Aorta (tissue), 5 donors: ENCODE measurements around the gene TESK1. TPM values are rescaled to one million over a fixed set of nuclear protein-coding genes. Genes with fewer than 3 reads are reported as not detected.
A peak's percentile ranks its signal among the peaks of the same experiment; 100 is the strongest.

Experiments
- ATAC-seq: fragments of 200-7000 bp; cut with Tn5 transposase; one replicate; pipeline ENCODE4 v1.9.1; 2022; ENCODE audit warnings: moderate library complexity; ENCODE audit not compliant: low FRiP score
- DNase-seq, 2 donors: peaks; one replicate each; pipeline ENCODE4 v3.0.0-alpha.2; 2020
- H3K27ac ChIP-seq, 2 donors: one replicate each; pipeline ENCODE4 v1.5.1; 2013; ENCODE audit warnings: low read length in 2 of 2, mild to moderate bottlenecking in 2 of 2, moderate library complexity in 2 of 2, control low read depth in 1 of 2, inconsistent platforms in 1 of 2, low read depth in 1 of 2
- H3K27me3 ChIP-seq, 2 donors: one replicate each; pipeline ENCODE4 v1.6.1; 2013; ENCODE audit warnings: control low read depth in 1 of 2, low read length in 1 of 2, mild to moderate bottlenecking in 1 of 2, moderate library complexity in 1 of 2; ENCODE audit not compliant: insufficient read depth in 2 of 2, control insufficient read depth in 1 of 2
- H3K36me3 ChIP-seq, 2 donors: one replicate each; pipeline ENCODE4 v1.6.1; 2013; ENCODE audit warnings: control low read depth in 1 of 2, low read length in 1 of 2, mild to moderate bottlenecking in 1 of 2; ENCODE audit not compliant: insufficient read depth in 2 of 2, control insufficient read depth in 1 of 2
- H3K4me1 ChIP-seq, 2 donors: one replicate each; pipeline ENCODE4 v1.6.1; 2013; ENCODE audit warnings: low read length in 2 of 2, control low read depth in 1 of 2, mild to moderate bottlenecking in 1 of 2, moderate library complexity in 1 of 2; ENCODE audit not compliant: insufficient read depth in 2 of 2, control insufficient read depth in 1 of 2
- H3K4me3 ChIP-seq, 2 donors: one replicate each; pipeline ENCODE4 v1.5.1; 2013; ENCODE audit warnings: low read length in 2 of 2, control low read depth in 1 of 2, mild to moderate bottlenecking in 1 of 2
- H3K9me3 ChIP-seq: one replicate; pipeline ENCODE4 v1.6.1; 2013; ENCODE audit warnings: mild to moderate bottlenecking, low read length; ENCODE audit not compliant: control insufficient read depth
- WGBS, 2 donors: extraction: QIAGEN DNeasy Blood & Tissue Kit; methylation state at CpG; one replicate each; pipeline ENCODE4 v1.1.7; 2013; 5-methylcytosine and 5-hydroxymethylcytosine counted together
- intact Hi-C, 2 donors: fragments of 100-400 bp; cut with DNase I; formaldehyde crosslinking; loops; one replicate each; pipeline versions ENCODE4 v1.14.2 to v1.15.0; 2022
- microRNA-seq, 2 donors: library from miRNA; unstranded; fragments of <30 nt; microRNA quantifications; one replicate each; pipeline ENCODE4 v1.2.0, GENCODE V29; 2020
- polyA plus RNA-seq, 2 donors: library from polyadenylated mRNA; stranded (reverse); fragments of 200-250 nt; gene quantifications; one replicate each; pipeline ENCODE4 v1.2.3, GENCODE V29; 2013
- total RNA-seq, 2 donors: library from RNA; stranded (reverse); fragmentation: NEBNext Ultra II Directional; extraction: Animal tissue kit (Norgen Biotek cat#: 25700); gene quantifications; one replicate each; pipeline ENCODE4 v1.2.1, GENCODE V29; 2021
- donor health status: healthy with polysubstance abuse.
- donor health status: Bipolar disorder and iron deficiency.
- donor health status: DM: no; HTN: no; CAD: no.
- donor health status: DM: no; HTN: no; CAD: no.
- donor health status: DM: yes; HTN: yes; CAD: no.

Gene TESK1
- total and polyA plus RNA-seq, 4 donors, result 23.8 to 81.0 (median 55.2) TPM

DNA sequence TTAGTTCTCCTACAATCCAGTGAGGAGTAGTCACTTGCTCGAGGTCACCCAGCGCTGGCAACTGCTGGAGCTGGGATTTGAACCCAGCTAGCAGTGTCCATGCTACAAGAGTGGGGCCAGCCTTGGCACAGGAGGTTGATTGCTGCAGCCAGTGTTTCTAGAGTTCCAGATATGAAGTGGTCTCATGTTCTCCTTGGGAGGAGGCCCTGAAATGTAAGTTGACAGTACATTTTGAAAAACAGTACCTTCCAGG lies 53.8 kb downstream of the TESK1 start:
- no peak for ATAC-seq
- H3K4me3 ChIP-seq, result peak overlapping the region; percentile 80 to 90
- intact Hi-C loops, result loop anchor here (1.0 to 10.0 kb wide), 3 partner anchors 69 to 226 kb away; no protein-coding TSS in a partner anchor
- H3K4me1 ChIP-seq, result peaks cover 0 to 2% of the 10 kb centered on the region in 2 donors
- no peaks in the 10 kb centered on the region for H3K36me3 ChIP-seq
- WGBS, 2 donors, result 0 to 2% methylated on average over 2 of the region's 2 CpGs
- no peaks in the 10 kb centered on the region for H3K27me3 ChIP-seq
- H3K9me3 ChIP-seq, result no peaks in the 10 kb centered on the region
- DNase-seq, result peak in 1 of 2 donors; percentile 74
- peak overlapping the region; percentile 77 to 86 for H3K27ac ChIP-seq

DNA sequence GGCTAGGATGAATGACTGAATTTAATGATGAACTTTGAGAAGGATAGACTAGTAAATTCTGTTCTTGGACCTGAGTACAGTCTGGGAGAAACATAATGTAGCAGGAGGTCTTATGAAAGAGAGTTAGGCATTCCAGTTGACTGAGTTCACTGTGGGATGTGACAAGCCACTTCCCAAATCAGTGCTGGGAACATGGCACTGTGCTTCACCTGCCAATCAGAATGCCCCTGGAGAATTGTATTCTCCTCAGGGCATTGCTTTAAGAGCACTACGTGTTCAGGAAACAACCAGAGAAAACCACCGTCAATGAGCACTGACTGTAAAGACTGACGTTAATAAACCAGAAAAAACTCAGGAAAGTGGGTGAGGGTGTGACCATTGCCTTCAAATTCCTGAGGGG lies 54.3 kb downstream of the TESK1 start:
- 3 to 8% methylated on average over 3 of the region's 3 CpGs for WGBS, 2 donors
- no peaks in the 10 kb centered on the region for H3K36me3 ChIP-seq
- H3K27me3 ChIP-seq, result no peaks in the 10 kb centered on the region
- no peak for DNase-seq
- peak overlapping the region; percentile 64 to 77 for H3K27ac ChIP-seq
- H3K4me3 ChIP-seq, result peak overlapping the region; percentile 80 to 90
- intact Hi-C loops, result loop anchor here (1.0 to 10.0 kb wide), 3 partner anchors 69 to 225 kb away; no protein-coding TSS in a partner anchor
- no peaks in the 10 kb centered on the region for H3K9me3 ChIP-seq
- peaks cover 0 to 2% of the 10 kb centered on the region in 2 donors for H3K4me1 ChIP-seq
- ATAC-seq, result peak; percentile 1

Small RNA genes lying within 50 kb of the gene (microRNA-seq; reads per million reads assigned to microRNA genes)
- gene MIR4667, result 0 to 1.8 reads per million in 2 donors

Other genes starting within 250 kb of the TESK1 start
- gene RUSC2, start 115.2 kb upstream of the TESK1 start, total RNA-seq, result 100 to 1,000 TPM in 1 of 2 donors, 10 to 100 TPM in 1; 65.8 to 112 TPM
- gene RUSC2, start 115.2 kb upstream of the TESK1 start, polyA plus RNA-seq, result 10 to 100 TPM; 11.0 to 58.3 TPM
- gene CD72, start 13.2 kb downstream of the TESK1 start, total RNA-seq, result 10 to 100 TPM in 1 of 2 donors, 1 to 10 TPM in 1; 3.7 to 11.5 TPM
- gene CD72, start 13.2 kb downstream of the TESK1 start, polyA plus RNA-seq, result 1 to 10 TPM; 1.6 to 3.4 TPM
- 1 to 10 TPM in 1 of 2 donors, under 1 TPM in 1; 0.65 to 1.3 TPM for gene SIT1, start 45.7 kb downstream of the TESK1 start, total RNA-seq
- gene SIT1, start 45.7 kb downstream of the TESK1 start, polyA plus RNA-seq, result 1 to 10 TPM; 1.0 to 1.1 TPM
- gene RMRP, start 52.8 kb downstream of the TESK1 start, total RNA-seq, result over 10,000 TPM; 14,949 to 16,694 TPM
- gene RMRP, start 52.8 kb downstream of the TESK1 start, polyA plus RNA-seq, result not detected
- gene CCDC107, start 53.0 kb downstream of the TESK1 start, total RNA-seq, result 10 to 100 TPM; 53.7 to 79.6 TPM
- gene CCDC107, start 53.0 kb downstream of the TESK1 start, polyA plus RNA-seq, result 100 to 1,000 TPM in 1 of 2 donors, 10 to 100 TPM in 1; 65.7 to 224 TPM
- 1 to 10 TPM in 1 of 2 donors, under 1 TPM in 1; 0.75 to 1.7 TPM for gene ARHGEF39, start 59.9 kb downstream of the TESK1 start, total RNA-seq
- gene ARHGEF39, start 59.9 kb downstream of the TESK1 start, polyA plus RNA-seq, result 1 to 10 TPM in 1 of 2 donors, under 1 TPM in 1; 0.25 to 1.8 TPM
- gene CA9, start 68.7 kb downstream of the TESK1 start, total RNA-seq, result 1 to 10 TPM; 4.3 to 8.8 TPM
- gene CA9, start 68.7 kb downstream of the TESK1 start, polyA plus RNA-seq, result under 1 TPM in 1 of 2 donors, not detected in 1; 0.79 TPM
- gene TPM2, start 84.7 kb downstream of the TESK1 start, total RNA-seq, result 1,000 to 10,000 TPM; 1,614 to 5,973 TPM
- 1,000 to 10,000 TPM; 7,224 to 9,377 TPM for gene TPM2, start 84.7 kb downstream of the TESK1 start, polyA plus RNA-seq
- 1,000 to 10,000 TPM in 1 of 2 donors, 100 to 1,000 TPM in 1; 735 to 1,271 TPM for gene TLN1, start 126.9 kb downstream of the TESK1 start, total RNA-seq
- gene TLN1, start 126.9 kb downstream of the TESK1 start, polyA plus RNA-seq, result 100 to 1,000 TPM; 160 to 382 TPM
- 10 to 100 TPM; 39.5 to 51.3 TPM for gene CREB3, start 127.4 kb downstream of the TESK1 start, total RNA-seq
- gene CREB3, start 127.4 kb downstream of the TESK1 start, polyA plus RNA-seq, result 10 to 100 TPM; 46.2 to 62.0 TPM
- 10 to 100 TPM; 83.8 to 83.9 TPM for gene GBA2, start 144.0 kb downstream of the TESK1 start, total RNA-seq
- 100 to 1,000 TPM in 1 of 2 donors, 10 to 100 TPM in 1; 18.5 to 122 TPM for gene GBA2, start 144.0 kb downstream of the TESK1 start, polyA plus RNA-seq
- gene RGP1, start 144.0 kb downstream of the TESK1 start, total RNA-seq, result 10 to 100 TPM; 30.0 to 32.4 TPM
- 10 to 100 TPM; 11.0 to 13.0 TPM for gene RGP1, start 144.0 kb downstream of the TESK1 start, polyA plus RNA-seq
- 1 to 10 TPM; 2.0 TPM for gene MSMP, start 149.0 kb downstream of the TESK1 start, total RNA-seq
- gene MSMP, start 149.0 kb downstream of the TESK1 start, polyA plus RNA-seq, result not detected
- 10 to 100 TPM; 39.7 to 45.6 TPM for gene NPR2, start 186.3 kb downstream of the TESK1 start, total RNA-seq
- 10 to 100 TPM; 13.3 to 85.0 TPM for gene NPR2, start 186.3 kb downstream of the TESK1 start, polyA plus RNA-seq
- 1 to 10 TPM in 1 of 2 donors, under 1 TPM in 1; 0.71 to 3.0 TPM for gene SPAG8, start 207.0 kb downstream of the TESK1 start, total RNA-seq
- gene SPAG8, start 207.0 kb downstream of the TESK1 start, polyA plus RNA-seq, result 1 to 10 TPM in 1 of 2 donors, not detected in 1; 4.4 TPM
- 10 to 100 TPM; 21.3 to 26.0 TPM for gene HINT2, start 209.8 kb downstream of the TESK1 start, total RNA-seq
- gene HINT2, start 209.8 kb downstream of the TESK1 start, polyA plus RNA-seq, result 10 to 100 TPM; 34.8 to 61.5 TPM
- gene FAM221B, start 223.5 kb downstream of the TESK1 start, total RNA-seq, result not detected
- gene FAM221B, start 223.5 kb downstream of the TESK1 start, polyA plus RNA-seq, result under 1 TPM in 1 of 2 donors, not detected in 1; 0.13 TPM
- gene TMEM8B, start 224.0 kb downstream of the TESK1 start, total RNA-seq, result 10 to 100 TPM; 16.3 to 20.8 TPM
- 10 to 100 TPM in 1 of 2 donors, 1 to 10 TPM in 1; 6.8 to 31.2 TPM for gene TMEM8B, start 224.0 kb downstream of the TESK1 start, polyA plus RNA-seq